ENCODE results near the gene GNG7.

GRCh38 chr19:2527171-2527570 is 175.3 kb downstream of the GNG7 start:
- TF ChIP-seq TAF1 (IDR thresholded peaks at IDR 0.05; ENCODE audit: borderline replicate concordance, low read depth, low read length) (no peak), POLR2A (IDR thresholded peaks at IDR 0.05; ENCODE audit: low read depth, low read length) (no peak)
